ENCODE data around the gene EGFL6. TPM values are rescaled to one million over a fixed set of nuclear protein-coding genes. Genes with fewer than 3 reads are reported as not detected.

Gene EGFL6
- total RNA-seq, 2 experiments from 2014 or later = not detected

DNA sequence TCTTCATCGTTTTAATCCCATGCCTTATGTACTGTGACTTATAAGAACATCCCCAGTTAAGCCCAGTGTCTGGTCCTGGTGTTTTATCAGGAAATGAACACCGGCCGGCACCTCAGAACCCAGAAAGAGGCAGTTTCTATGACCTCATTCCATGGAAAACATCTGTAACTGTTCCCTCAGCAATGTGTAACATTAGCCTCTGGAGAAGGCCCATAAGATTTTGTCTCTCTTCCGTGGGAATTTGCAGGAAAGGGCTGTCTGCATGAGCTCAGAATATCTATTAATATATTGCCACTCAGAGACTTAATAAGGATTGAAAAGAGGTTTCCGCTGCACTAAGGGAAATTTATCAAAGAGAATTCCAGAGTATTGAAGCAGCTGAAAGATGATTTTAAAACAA lies 80.4 kb downstream of the EGFL6 start:
- CTCF ChIA-PET (ENCODE audit: unreplicated experiment) = no interaction called here
- no peaks in the 10 kb centered on the region for H4K20me1 ChIP-seq (ENCODE audit: insufficient read depth, low read length)
- POLR2A ChIA-PET = no interaction called here
- no peak for DNase-seq (ENCODE audit: low spot score)
- no peak overlapping the region for H2AFZ ChIP-seq (ENCODE audit: low read length)
- no peaks in the 10 kb centered on the region for H3K36me3 ChIP-seq (ENCODE audit: insufficient read depth, low read length)
- no peak overlapping the region for H3K4me3 ChIP-seq (ENCODE audit: low read depth, low read length, poor library complexity, severe bottlenecking)
- TF ChIP-seq CTCF (conservative IDR thresholded peaks at IDR 0.05; ENCODE audit: low read length) = no peak
- TF ChIP-seq EZH2phosphoT487 (IDR thresholded peaks at IDR 0.05; ENCODE audit: borderline replicate concordance, low read depth, low read length) = no peak
- H3K4me2 ChIP-seq (ENCODE audit: low read length) = no peak overlapping the region
- H3K9me2 ChIP-seq (ENCODE audit: insufficient read depth, low read length) = no peaks in the 10 kb centered on the region
- H3K9me3 ChIP-seq (ENCODE audit: low read length) = no peaks in the 10 kb centered on the region
- H3K79me2 ChIP-seq (ENCODE audit: insufficient read depth, low read depth, low read length) = peaks cover 12% of the 10 kb centered on the region; the same call in 1 of the 2 replicates
- H3K27ac ChIP-seq (ENCODE audit: low read depth, low read length, poor library complexity, severe bottlenecking) = no peak overlapping the region
- H3K4me1 ChIP-seq (ENCODE audit: insufficient read depth, low read length, poor library complexity, severe bottlenecking) = peaks cover 18% of the 10 kb centered on the region
- intact Hi-C loops (cut with micrococcal nuclease; ENCODE audit: unreplicated experiment) = loop anchor here (5.0 kb wide), 1 partner anchor 143 kb away; no protein-coding TSS in a partner anchor
- BruUV-seq (replicated peaks) = no TSS peak

GRCh38 chrX:13650318-13650717 lies 80.9 kb downstream of the EGFL6 start:
- CTCF ChIA-PET (ENCODE audit: unreplicated experiment) = no interaction called here
- no TSS peak for BruUV-seq (replicated peaks)
- H4K20me1 ChIP-seq (ENCODE audit: insufficient read depth, low read length) = no peaks in the 10 kb centered on the region

More at GRCh38 chrX:13650318-13650717, 80.9 kb downstream of the EGFL6 start:
- no peak overlapping the region for H3K27ac ChIP-seq (ENCODE audit: low read depth, low read length, poor library complexity, severe bottlenecking)
- intact Hi-C loops (cut with micrococcal nuclease; ENCODE audit: unreplicated experiment) = no loop called here
- no peak overlapping the region for H2AFZ ChIP-seq (ENCODE audit: low read length)
- H3K4me1 ChIP-seq (ENCODE audit: insufficient read depth, low read length, poor library complexity, severe bottlenecking) = peaks cover 20% of the 10 kb centered on the region
- DNase-seq (ENCODE audit: low spot score) = no peak
- H3K9me3 ChIP-seq (ENCODE audit: low read length) = no peaks in the 10 kb centered on the region
- POLR2A ChIA-PET = interaction anchor here (0.7 to 0.8 kb wide), 2 partner anchors 8 to 50 kb away, joined by 3 to 4 read pairs; no protein-coding TSS in a partner anchor
- H3K4me2 ChIP-seq (ENCODE audit: low read length) = no peak overlapping the region
- H3K9me2 ChIP-seq (ENCODE audit: insufficient read depth, low read length) = no peaks in the 10 kb centered on the region
- peaks cover 12% of the 10 kb centered on the region; the same call in 1 of the 2 replicates for H3K79me2 ChIP-seq (ENCODE audit: insufficient read depth, low read depth, low read length)
- TF ChIP-seq EZH2phosphoT487 (IDR thresholded peaks at IDR 0.05; ENCODE audit: borderline replicate concordance, low read depth, low read length) = no peak
- TF ChIP-seq CTCF (conservative IDR thresholded peaks at IDR 0.05; ENCODE audit: low read length) = no peak
- H3K36me3 ChIP-seq (ENCODE audit: insufficient read depth, low read length) = no peaks in the 10 kb centered on the region
- no peak overlapping the region for H3K4me3 ChIP-seq (ENCODE audit: low read depth, low read length, poor library complexity, severe bottlenecking)

Measured in OCI-LY7 (cell line).